MCF 10A (cell line): ENCODE results near the gene TKT. TPM values are rescaled to one million over a fixed set of nuclear protein-coding genes. Genes with fewer than 3 reads are reported as not detected.

ENCODE experiments used
- BruUV-seq: library from RNA; stranded (reverse); fragments of 400-500 nt; replicated peaks from 2 replicates; lab custom pipeline; 2021; lab: Mats Ljungman, UMichigan
- CTCF ChIA-PET: fragments of 300-600 bp; sonication (Branson Sonifier 250); formaldehyde crosslinking; extraction: SDS; loops from one replicate; lab custom pipeline; 2021; ENCODE audit warnings: antibody characterized with exemption, inconsistent platforms; lab: Yijun Ruan, JAX
- POLR2A ChIA-PET: fragments of 300-600, 350-650 bp; sonication (Branson Sonifier 250); formaldehyde crosslinking; extraction: SDS; loops from one replicate; lab custom pipeline; 2020; ENCODE audit warnings: antibody characterized with exemption, inconsistent platforms; lab: Yijun Ruan, JAX
- DNase-seq: peaks from one replicate; pipeline ENCODE4 v3.0.0-alpha.2; 2018; ENCODE audit not compliant: unreplicated experiment
- H3K27ac Mint-ChIP-seq: one replicate; pipeline ENCODE4 v1.8.0; 2022; ENCODE audit warnings: mild to moderate bottlenecking, low read depth, mixed read lengths; ENCODE audit not compliant: unreplicated experiment
- H3K27me3 Mint-ChIP-seq: one replicate; pipeline ENCODE4 v1.8.0; 2022; ENCODE audit warnings: mixed read lengths; ENCODE audit not compliant: insufficient read depth, unreplicated experiment
- H3K36me3 Mint-ChIP-seq: one replicate; pipeline ENCODE4 v1.8.0; 2022; ENCODE audit warnings: mild to moderate bottlenecking, moderate library complexity, mixed read lengths; ENCODE audit not compliant: insufficient read depth, unreplicated experiment
- H3K4me1 Mint-ChIP-seq: one replicate; pipeline ENCODE4 v1.8.0; 2022; ENCODE audit warnings: mixed read lengths; ENCODE audit not compliant: insufficient read depth, unreplicated experiment
- H3K4me3 Mint-ChIP-seq: one replicate; pipeline ENCODE4 v1.8.0; 2022; ENCODE audit warnings: mild to moderate bottlenecking, moderate library complexity, mixed read lengths; ENCODE audit not compliant: unreplicated experiment
- H3K9me3 Mint-ChIP-seq: one replicate; pipeline ENCODE4 v1.8.0; 2022; ENCODE audit warnings: mixed read lengths; ENCODE audit not compliant: unreplicated experiment
- intact Hi-C: fragments of 100-400 bp; cut with micrococcal nuclease; formaldehyde crosslinking; loops from 2 replicates; pipeline ENCODE4 v1.14.1; 2022
- total RNA-seq: library from RNA; stranded (reverse); gene quantifications from 2 replicates; pipeline ENCODE4 v1.2.3, GENCODE V29; 2022
- TF ChIP-seq, protein P1 (sequence below): fragments of 200-600 bp; IDR thresholded peaks from one replicate; pipeline ENCODE4 v1.8.0; 2022; ENCODE audit warnings: antibody characterized with exemption, mild to moderate bottlenecking; ENCODE audit not compliant: unreplicated experiment

TKT gene
- total RNA-seq, 1 experiment from 2014 or later = 326 TPM

DNA sequence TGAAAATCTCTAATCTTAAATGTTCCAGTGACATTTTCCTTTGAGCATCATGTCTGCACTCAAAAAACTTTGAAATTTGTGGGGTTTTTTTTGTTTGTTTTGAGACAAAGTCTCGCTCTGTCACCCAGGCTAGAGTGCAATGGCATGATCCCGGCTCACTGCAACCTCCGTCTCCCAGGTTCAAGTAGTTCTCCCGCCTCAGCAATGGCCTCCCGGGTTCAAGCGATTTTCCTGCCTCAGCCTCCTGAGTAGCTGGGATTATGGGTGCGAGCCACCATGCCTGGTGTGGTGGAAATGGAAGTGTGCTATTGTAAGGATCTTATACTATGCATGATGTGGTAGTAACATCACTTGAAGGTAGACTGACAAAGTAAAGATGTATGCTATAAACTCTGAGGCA is 42.5 kb downstream of the TKT start:
- CTCF ChIA-PET = interaction anchor here (0.8 to 1.6 kb wide), 4 partner anchors 13 to 1225 kb away, joined by 3 to 4 read pairs (median 4); no protein-coding TSS in a partner anchor
- POLR2A ChIA-PET = no interaction called here
- no peak overlapping the region for H3K27ac Mint-ChIP-seq
- BruUV-seq = no TSS peak
- DNase-seq = no peak
- no peak overlapping the region for H3K4me3 Mint-ChIP-seq
- TF ChIP-seq, protein P1, sequence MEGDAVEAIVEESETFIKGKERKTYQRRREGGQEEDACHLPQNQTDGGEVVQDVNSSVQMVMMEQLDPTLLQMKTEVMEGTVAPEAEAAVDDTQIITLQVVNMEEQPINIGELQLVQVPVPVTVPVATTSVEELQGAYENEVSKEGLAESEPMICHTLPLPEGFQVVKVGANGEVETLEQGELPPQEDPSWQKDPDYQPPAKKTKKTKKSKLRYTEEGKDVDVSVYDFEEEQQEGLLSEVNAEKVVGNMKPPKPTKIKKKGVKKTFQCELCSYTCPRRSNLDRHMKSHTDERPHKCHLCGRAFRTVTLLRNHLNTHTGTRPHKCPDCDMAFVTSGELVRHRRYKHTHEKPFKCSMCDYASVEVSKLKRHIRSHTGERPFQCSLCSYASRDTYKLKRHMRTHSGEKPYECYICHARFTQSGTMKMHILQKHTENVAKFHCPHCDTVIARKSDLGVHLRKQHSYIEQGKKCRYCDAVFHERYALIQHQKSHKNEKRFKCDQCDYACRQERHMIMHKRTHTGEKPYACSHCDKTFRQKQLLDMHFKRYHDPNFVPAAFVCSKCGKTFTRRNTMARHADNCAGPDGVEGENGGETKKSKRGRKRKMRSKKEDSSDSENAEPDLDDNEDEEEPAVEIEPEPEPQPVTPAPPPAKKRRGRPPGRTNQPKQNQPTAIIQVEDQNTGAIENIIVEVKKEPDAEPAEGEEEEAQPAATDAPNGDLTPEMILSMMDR = no peak
- H3K4me1 Mint-ChIP-seq = no peaks in the 10 kb centered on the region
- H3K36me3 Mint-ChIP-seq = no peaks in the 10 kb centered on the region
- H3K9me3 Mint-ChIP-seq = no peaks in the 10 kb centered on the region
- intact Hi-C loops = no loop called here
- no peaks in the 10 kb centered on the region for H3K27me3 Mint-ChIP-seq

DNA sequence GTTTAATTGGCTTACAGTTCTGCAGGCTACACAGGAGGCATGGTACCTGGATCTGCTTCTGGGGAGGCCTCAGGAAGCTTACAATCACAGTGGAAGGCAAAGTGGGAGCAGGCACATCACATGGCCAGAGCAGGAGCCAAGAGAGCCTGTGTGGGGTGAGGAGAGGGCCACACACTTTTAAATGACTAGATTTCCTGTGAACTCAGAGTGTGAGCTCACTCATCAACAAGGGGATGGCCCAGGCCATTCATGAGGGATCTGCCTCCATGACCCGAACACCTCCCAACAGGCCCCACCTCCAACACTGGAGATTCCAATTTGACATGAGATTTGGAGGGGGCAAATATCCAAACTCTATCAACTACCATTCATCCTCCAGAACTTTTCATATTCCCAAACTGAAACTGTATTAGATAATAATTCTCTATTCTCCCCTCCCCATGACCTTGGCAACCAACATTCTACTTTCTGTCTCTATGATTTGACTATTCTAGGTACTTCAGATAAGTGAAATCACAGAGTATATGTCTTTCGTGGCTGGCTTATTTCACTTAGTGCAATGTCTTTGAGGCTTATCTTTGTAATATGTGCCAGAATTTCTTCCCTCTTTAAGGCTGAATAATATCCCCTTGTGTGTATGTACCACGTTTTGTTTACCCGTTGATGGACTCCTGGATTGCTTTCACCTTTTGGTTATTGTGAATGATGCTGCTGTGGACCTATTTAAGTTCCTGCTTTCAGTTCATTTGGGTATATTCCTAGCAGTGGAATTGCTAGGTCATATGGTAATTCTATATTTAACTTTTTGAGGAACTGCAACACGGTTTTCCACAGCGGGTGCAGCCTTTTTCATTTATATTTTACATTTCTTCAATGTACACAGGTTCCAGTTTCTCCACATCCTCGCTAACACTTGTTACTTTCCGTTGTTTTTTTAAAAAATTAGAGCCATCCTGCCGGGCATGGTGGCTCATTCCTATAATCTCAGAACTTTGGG is 43.8 kb downstream of the TKT start:
- intact Hi-C loops = no loop called here

DNA sequence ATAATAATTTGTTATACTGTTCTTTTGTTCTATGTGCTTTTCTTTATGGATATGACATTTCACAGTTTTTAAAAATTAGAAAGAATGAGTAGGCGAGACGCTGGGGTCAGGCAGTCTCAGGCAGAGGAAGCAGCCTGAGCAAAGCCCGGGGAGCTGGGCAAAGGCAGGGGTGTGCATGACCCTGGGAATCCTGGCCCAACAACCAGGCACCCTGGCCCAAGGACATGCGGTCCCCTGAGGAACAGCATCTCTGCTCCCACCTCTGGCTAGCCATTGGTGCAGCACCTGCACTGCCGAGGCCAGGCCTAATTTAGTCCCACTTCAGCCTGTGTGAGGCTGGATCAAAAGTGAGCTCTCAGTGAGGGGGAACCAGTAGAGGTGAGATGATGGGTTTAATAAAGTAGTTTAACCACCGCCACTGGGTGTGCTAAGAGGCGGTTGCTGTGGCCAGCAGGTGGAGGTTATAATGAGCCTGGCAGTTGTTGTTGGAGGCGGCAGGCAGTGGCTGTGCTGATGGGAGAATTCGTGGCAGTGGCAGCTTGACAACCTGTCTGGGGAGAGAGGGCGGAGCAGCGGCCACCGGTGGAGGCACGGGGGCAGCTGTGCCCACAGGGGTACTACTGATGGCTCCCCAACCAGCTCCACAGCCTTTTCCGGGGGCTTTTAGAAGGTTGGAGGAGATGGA is 53.3 kb downstream of the TKT start:
- no peaks in the 10 kb centered on the region for H3K9me3 Mint-ChIP-seq
- intact Hi-C loops = no loop called here
- no peaks in the 10 kb centered on the region for H3K4me1 Mint-ChIP-seq
- no peaks in the 10 kb centered on the region for H3K36me3 Mint-ChIP-seq
- DNase-seq = no peak
- TF ChIP-seq, protein P1 = no peak
- H3K27ac Mint-ChIP-seq = no peak overlapping the region
- ChIA-PET POLR2A (no interaction called here), CTCF (interaction anchor here (1.2 to 12.5 kb wide), 2 partner anchors 17 to 70 kb away, joined by 10 to 220 read pairs; partner anchors contain the start of gene RFT1)
- BruUV-seq = no TSS peak
- no peak overlapping the region for H3K4me3 Mint-ChIP-seq
- H3K27me3 Mint-ChIP-seq = no peaks in the 10 kb centered on the region

More for the DNA sequence above, 43.8 kb downstream of the TKT start:
- no peak overlapping the region for H3K27ac Mint-ChIP-seq
- H3K36me3 Mint-ChIP-seq = no peaks in the 10 kb centered on the region
- TF ChIP-seq, protein P1 = no peak
- no peak overlapping the region for H3K4me3 Mint-ChIP-seq
- H3K27me3 Mint-ChIP-seq = no peaks in the 10 kb centered on the region
- no peaks in the 10 kb centered on the region for H3K4me1 Mint-ChIP-seq
- H3K9me3 Mint-ChIP-seq = no peaks in the 10 kb centered on the region
- POLR2A ChIA-PET = interaction anchor here (0.5 kb wide), 1 partner anchor 676 kb away, joined by 3 read pairs; no protein-coding TSS in a partner anchor
- CTCF ChIA-PET = interaction anchor here (0.6 to 1.7 kb wide), 6 partner anchors 8 to 1226 kb away, joined by 3 to 10 read pairs (median 4); no protein-coding TSS in a partner anchor
- no peak for DNase-seq
- no TSS peak for BruUV-seq
